GM19455 (cell line): Measurements from ENCODE around the gene CSMD2.

Source experiments
- ATAC-seq: cut with Tn5 transposase; IDR thresholded peaks from one replicate; pipeline ENCODE4 v1.9.1; 2021; ENCODE audit not compliant: unreplicated experiment

Gene CSMD2

GRCh38 chr1:33468967-33469366 lies 696.1 kb downstream of the CSMD2 start:
- ATAC-seq = no peak

GRCh38 chr1:33468531-33468930 lies 696.5 kb downstream of the CSMD2 start:
- no peak for ATAC-seq

GRCh38 chr1:33468011-33468410 lies 697.0 kb downstream of the CSMD2 start:
- ATAC-seq = no peak

DNA sequence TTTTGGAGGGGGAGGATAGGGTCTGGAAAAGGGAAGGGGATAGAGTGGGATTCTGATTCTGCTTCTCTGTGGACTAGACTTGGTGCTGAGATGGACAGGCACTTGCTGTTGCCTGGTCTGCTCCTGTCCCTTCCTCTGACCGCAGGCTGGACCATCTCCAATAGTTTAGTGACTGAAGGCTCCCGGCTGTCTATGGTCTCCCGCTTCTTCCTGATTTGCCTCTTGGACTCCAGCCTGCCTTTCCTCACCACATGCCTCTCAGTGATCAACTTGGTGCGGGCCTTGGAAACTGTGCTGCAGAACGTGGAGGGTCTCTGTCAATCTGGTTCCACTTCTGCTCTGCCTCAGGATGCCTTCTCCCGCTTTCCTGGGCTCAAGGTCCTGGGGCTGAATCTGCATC lies 698.9 kb downstream of the CSMD2 start:
- no peak for ATAC-seq

GRCh38 chr1:33465316-33465715 lies 699.7 kb downstream of the CSMD2 start:
- ATAC-seq = no peak

GRCh38 chr1:33464552-33464951 lies 700.5 kb downstream of the CSMD2 start:
- ATAC-seq = no peak
